DLD1 (cell line): Measurements from ENCODE around the gene TOR1AIP2.
"Not testable (repeated sequence)": the region's sequence is repeated elsewhere in the genome, so short reads cannot be mapped to it uniquely, and the experiment has no call there.

Experiments
- in situ Hi-C: cut with HindIII; loops from 2 replicates; pipeline ENCODE4 v1.10.0; 2017; ENCODE audit warnings: low sequenced_read_pairs

Gene TOR1AIP2

DNA sequence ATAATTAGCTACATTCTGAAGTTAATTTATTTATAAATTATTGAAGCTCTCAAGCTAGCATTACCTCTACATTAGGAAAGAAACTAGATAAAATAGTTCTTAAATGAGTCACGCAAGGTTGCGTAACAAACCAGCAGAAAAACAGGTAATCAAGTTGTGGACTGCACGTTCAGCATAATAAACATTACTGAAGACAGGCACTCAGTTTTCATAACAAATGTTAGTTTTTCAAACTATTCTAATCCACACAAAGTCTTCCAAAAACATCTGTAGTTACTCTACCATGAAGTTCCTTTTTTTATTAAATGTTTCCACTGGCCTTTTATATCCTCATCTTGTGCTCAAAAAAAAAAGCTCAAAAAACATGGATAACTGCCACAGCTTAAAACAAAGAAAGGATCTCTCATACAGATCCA is 1.3 kb downstream of the TOR1AIP2 start:
- in situ Hi-C loops, result no loop called here

DNA sequence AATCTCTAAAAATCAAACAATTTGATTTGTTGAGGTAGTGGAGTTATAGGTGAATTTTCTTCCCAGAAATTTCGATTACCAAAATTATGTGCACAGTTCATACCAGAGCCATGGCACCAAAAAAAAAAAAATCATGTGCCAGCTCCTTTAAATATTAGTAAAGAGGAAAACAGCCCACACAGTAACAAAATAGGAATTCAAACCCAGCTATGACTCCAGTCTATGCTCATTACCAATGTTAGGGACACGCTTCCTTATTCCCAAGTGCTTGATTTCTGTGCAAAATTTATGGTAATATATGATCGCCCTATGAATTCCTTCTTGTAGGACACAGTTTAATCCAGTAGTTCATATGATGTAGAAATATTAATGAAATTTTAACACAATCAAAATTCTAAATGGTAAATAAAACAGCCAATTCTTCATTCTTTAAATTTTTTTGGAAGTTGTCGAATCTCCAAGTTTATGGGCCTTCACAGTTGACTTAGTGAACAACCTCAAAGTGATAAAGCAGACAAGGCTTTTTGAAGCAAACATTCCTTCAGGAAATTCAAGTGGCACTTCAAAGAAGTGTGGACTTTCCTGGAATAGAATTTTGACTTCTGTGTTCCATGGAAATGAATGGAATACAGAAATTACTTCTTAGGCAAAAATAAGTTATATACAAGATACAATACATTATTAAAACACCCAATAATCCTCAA is 1.9 kb downstream of the TOR1AIP2 start:
- in situ Hi-C loops, result no loop called here

DNA sequence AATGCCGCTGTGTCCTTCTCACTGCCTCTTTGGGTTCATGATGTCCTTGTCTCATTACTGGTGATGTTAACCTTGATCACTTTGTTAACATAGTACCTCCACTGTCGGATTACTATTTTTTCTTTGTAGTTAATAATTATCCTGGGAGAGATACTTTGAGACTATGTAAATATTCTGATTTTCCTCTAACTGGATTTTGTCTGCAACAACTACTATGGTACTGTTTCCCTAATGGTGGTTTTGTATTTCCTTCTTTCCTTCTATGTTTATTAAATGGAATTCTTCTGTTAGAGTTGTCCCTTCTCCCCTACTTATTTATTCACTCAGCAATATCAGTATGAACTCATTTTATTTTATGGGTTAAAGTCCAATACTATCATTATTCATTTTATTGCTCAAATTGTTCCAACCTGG is 4.2 kb downstream of the TOR1AIP2 start:
- in situ Hi-C loops, result no loop called here

DNA sequence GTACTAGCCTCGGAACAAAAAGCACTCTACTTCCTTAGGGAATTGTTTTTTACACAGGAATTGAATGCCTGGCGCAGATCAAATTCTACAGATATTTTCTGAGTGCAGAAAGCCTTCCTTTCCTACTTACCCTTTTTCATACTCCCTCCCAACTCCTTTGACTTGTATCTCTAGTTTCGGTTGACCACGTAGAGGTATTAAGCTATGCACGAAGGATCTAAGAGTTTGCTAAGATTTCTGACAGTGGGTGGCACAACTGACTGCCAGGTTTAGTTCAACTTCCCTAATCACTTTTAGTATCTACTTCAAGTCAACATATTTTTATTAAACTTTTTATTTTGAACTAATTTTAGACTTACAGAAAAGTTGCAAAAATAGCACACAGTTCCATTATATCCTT is 5.0 kb downstream of the TOR1AIP2 start:
- in situ Hi-C loops, result no loop called here

DNA sequence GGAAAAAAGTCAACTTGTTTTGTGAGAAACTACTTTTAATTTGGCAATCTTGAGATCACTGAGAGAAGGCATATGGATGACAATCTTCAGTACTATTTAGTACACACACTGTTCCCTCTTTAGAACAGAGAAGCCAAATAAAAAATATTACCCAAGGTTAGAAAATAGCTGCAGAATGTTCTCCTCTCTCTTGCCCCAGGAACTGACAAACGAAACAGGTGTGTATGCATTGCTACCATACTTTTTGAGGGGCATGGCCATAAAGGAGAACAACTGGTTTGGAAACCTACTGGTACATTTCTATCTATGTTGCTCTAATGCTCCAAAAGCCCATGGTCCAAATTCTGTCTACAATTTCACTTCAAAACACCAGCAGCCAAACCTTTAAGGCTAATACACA is 5.7 kb downstream of the TOR1AIP2 start:
- in situ Hi-C loops, result no loop called here

DNA sequence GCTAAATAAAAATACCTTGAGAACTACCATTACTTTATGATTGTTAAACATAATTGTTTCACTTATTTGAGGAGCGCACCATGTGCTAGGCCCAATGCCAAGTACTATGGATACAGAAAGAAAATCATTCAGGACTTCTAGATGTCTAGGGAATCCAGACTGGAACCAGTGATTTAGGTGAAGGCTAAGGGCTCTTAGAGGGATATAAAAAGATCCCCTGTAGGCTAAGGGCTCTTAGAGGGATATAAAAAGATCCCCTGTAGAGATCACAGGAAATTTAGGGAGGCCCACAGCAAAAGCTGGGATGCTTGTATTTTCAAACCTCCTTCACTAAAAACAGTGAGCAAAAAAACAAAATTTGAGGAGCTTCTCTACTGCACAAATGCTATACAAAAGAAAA is 6.7 kb downstream of the TOR1AIP2 start:
- in situ Hi-C loops, result no loop called here

DNA sequence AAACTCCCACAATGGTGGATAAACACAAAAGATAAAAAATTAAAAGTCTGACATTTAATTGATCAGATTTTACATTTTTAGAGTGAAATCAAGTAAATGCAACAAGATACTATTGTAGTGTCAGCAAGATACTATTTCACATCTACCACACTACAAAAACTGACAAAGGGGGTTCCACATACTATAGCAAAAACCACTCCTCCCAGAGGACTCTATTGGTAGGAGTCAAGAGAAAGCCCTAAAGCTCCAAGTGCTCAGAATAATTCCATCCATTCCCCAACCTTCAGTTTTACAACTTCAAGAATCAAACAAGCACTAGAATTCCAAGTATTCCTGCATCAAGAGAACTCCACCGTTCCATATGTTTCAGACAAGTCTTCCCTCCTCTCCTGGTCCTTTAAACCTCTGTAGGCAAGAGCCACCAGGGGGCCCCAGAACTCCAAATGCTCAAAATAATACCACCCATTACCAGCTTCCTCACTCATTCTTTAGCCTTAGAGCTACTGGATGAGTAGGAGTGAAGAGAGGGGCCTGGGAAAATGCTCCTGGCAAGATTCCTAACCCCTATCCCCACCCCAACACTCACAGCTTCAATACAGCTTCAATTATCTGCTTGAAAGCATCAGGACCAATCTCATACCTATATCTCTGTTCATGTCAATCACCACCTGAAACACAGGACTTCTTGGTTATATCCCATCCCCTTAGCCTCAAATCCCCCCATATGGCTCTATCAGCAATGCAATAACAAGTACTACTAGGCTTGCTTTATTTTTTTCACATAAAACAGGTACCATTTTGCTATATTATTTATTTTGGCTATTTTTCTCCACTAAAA is 9.9 kb downstream of the TOR1AIP2 start:
- in situ Hi-C loops, result no loop called here

DNA sequence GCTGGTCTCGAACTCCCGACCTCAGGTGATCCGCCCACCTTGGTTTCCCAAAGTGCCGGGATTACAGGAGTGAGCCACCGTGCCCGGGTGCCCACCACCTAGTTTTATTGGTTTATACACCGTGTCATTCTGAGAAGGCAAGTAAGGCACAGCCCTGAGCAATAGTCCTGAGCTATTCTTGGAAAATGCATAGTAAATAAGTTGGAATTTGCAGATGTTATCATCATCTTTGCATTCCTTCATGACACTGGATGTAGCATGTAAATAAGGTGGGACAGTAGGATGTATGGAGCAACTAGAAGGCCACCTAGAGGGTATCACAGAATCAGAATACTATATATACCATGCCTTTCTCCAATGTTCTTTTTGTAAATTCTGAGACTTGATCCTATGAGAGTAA is 11.0 kb downstream of the TOR1AIP2 start:
- in situ Hi-C loops, result no loop called here

DNA sequence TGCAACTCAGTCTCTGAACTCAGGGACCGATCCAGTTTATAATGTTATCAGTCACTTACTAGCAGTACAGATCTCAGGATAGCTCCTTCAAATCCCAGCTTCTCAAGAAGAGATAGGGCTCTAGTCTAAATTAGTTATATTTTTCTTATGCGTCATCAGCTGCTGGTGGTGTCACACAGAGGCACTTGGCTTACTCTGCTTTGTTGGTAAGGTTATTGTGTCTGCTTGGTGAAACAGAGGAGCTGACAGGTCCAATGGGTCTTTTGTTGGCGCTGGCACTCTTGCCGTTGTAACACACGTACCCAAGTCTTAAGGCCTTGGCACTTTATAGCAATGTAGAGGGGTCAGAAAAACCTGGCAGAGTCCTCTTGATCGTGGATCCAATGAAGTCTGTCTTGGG is 12.2 kb downstream of the TOR1AIP2 start:
- in situ Hi-C loops, result no loop called here

DNA sequence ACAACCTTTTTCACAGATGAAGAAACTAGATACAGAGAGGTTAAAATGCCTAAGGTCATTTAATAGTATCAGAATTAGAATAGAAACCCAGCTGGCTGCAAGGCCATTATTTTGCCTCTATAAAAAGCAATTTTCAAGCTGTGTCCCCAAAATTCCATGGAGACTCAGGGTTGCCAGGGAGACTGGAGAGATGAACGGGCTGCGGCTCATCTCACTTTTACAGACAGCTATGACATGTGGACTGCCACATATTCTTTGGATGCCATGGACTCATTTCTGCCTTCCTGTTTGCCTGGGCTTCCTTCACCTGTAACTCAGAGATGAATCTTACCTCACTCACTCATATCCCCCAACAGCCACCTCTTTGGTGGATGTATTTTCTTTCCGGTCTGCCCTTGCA is 17.0 kb downstream of the TOR1AIP2 start:
- in situ Hi-C loops, result no loop called here

DNA sequence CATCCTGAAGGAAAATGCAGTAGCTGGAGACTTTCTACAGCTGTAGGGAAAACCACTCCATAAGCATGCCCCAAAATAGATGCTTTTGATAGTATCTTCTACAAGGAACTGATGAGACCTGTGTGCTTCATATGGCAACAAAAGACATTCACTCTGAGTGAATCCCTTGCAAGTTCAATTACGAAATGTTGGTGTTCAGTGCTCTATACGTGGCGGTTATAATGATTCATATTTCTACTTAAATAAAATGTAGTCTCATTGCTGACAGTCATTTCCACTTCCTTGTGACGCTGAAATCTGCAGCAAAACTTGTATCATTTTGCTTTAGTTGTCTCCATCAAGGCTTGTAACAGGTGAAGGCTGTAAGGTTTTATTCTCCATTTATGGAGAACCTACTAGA is 20.6 kb downstream of the TOR1AIP2 start:
- in situ Hi-C loops, result no loop called here

DNA sequence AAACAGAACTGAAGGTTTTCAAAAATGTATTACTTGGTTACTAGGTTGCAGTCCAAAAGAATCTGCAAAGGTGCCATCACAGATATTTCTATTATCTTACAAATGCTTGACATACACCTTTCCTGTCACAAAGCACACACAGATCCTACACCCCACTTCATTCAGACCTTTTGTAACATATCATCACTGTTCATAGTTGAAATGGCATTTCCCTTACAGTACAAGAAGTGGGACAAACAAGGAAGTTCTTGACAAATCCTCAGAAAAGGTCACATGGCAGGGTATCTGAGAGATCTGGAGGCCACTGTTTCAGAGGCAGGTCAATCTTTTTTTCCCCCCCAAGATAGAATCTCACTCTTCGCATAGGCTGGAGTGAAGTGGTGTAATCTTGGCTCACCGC is 21.3 kb downstream of the TOR1AIP2 start:
- in situ Hi-C loops, result no loop called here

DNA sequence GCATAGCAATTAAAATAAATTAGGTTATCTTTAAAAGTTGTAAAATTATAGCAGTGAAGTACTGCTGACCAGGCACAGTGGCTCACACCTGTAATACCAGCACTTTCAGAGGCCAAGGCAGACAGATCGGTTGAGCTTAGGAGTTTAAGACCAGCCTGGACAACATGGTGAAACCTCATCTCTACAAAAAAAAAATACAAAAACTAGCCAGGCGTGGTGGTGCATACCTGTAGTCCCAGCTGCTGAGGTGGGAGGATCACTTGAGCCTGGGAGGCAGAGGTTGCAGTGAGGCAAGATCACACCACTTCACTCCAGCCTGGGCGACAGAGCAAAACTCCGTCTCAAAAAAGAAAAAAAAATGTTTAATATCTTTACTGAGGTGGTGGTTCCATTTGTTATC is 21.8 kb downstream of the TOR1AIP2 start:
- in situ Hi-C loops, result not testable (repeated sequence)

DNA sequence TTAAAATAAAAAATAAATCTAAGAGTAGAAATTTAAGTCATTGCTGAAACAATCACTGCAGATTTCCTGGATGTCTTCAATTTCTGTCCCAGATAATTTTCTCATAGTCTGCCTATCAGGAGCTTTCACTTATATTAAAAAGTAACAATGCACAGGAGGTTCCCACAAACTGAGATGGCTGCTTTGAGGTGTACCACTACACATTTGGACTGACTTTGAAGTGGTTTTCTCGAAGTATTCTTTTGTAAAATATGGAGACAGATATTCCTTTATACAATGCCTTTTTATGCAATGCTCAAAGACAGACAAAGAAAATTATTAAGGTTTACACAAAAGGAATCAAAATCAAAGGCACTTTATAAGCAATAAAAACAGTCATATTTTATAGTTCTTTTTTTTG is 24.5 kb downstream of the TOR1AIP2 start:
- in situ Hi-C loops, result no loop called here

DNA sequence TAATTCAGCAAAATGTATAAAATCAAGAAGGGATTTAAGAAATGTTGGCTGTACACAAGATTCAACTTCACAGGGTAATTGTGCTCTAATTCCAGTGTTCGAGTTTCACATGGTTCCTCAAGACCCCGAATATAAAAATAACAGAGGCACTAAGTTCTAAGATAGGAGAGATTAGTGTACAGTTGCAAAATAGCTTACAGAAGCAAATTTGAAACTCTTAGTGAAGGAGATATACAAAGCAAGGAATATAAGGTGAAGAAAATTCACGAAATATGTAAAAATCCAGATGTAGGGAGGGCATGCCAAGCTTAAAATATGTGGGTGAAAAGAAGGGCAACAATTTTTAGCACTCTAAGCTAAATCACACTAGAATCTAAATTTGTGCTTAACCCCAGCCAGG is 29.4 kb downstream of the TOR1AIP2 start:
- in situ Hi-C loops, result no loop called here

DNA sequence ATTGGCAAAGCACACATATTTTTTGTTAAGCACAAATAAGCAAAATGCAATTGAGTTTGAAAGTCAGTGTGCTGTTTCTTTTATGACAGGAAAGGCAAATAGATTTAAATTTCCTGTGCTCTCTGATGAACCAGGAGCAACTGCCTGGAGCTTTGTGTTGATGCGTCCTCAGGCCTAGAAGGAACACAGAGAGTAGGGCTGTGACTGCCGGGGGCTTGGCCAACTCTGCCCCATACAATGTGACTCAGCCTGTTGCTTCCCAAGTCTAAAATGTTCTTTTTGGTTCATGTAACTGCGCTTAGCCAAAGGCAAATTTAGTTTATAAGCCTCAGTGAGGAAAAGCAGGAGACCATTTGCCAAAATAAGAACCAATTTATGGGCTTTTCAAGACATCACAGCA is 37.5 kb downstream of the TOR1AIP2 start:
- in situ Hi-C loops, result no loop called here

DNA sequence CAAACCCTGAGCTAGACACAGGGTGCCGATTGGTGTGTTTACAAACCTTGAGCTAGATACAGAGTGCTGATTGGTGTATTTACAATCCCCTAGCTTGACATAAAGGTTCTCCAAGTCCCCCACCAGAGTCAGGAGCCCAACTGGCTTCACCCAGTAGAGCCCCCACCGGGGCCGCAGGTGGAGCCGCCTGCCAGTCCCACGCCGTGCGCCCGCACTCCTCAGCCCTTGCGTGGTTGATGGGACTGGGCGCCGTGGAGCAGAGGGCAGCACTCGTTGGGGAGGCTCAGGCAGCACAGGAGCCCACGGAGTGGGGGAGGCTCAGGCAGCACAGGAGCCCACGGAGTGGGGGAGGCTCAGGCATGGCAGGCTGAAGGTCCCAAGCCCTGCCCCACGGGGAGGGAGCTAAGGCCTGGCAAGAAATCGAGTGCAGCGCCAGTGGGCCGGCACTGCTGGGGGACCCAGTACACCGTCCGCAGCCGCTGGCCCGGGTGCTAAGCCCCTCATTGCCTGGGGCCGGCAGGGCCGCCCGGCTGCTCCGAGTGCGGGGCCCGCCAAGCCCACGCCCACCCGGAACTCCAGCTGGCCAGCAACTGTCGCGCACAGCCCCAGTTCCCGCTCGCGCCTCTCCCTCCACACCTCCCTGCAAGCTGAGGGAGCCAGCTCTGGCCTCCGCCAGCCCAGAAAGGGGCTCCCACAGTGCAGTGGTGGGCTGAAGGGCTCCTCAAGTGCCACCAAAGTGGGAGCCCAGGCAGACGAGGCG is 40.7 kb downstream of the TOR1AIP2 start:
- in situ Hi-C loops, result not testable (repeated sequence)

DNA sequence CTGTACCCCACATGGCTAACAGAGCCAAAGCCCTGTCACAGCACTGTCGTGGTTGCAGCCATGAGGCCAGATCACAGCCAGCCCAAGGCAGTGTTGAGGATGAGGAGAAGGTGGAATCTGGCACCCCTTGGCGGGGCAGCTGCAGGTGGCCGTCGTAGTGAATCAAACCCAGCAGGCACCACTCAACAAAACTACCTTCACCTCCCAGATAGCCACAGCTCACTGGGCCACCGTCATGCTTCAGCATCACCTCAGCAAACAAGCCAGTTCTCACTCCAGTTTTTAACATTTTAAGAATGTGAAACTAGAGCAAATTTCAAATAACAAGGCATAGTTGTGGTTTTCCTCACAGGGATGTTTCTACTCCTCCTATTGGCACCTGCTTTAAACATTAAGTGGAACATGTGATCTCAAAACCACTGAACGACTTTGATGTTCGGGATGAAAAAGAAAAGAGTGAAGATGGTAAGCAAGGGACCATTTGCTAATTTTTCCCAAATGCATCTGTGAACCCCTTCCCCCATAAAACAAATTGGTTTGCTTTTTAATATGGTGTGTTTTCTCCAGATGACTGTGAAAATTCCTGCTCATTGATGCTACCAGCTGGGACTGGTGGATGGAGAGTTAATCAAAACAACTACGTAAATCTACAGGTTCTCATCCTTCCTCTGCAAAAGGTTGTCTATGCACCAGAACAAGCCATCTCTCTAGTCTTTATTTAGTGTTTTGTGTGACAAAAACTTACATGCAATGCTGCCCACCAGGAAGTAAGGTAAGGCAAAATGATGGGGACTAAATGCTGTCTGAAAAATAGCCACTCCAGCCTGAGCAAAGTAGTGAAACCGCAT is 45.5 kb downstream of the TOR1AIP2 start:
- in situ Hi-C loops, result no loop called here

DNA sequence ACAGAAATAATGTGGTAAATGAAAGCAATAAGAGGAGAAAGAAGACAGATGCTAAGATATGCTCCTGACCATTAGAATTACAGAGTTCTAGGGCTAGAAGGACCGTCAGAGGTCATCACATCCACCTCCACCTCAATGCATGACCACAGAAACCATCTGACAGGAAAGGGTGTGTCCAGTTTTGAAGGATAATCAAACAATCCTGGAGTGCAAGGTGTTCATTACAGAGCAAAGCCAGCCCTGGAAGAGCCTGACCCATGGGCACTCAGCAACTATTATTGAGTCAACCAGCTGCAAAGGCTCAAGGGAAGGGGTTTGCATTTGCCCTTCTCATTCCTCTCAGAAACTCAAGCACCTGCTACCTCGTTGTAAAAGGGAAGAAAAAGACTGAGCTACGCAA is 46.4 kb downstream of the TOR1AIP2 start:
- in situ Hi-C loops, result no loop called here

DNA sequence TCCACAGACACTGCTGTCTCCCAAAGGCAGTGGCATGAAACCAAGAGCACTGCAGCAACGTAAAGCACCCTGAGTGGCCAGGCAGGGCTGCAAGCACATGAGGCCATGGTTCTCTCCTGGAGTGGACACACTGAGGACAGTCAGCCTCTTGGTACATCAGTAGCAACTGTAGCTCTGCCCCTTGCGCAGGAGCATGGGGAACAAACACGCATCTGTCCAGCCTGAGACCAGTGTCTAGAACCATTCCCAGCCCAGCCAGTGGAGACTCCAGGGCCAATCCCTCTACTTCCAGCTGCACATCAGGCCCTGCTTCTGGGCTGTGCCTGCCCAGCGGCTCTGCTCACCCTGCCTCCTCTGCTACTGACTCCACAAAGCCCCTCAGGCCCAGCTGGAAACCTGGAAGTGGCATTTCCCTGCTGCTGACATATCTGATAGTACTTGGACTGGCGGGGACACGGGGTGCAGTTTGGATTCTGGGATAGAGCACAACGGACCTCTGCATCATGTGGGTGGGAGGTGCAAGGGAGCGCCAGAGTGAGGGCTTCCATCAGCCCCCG is 49.0 kb downstream of the TOR1AIP2 start:
- in situ Hi-C loops, result no loop called here
